K562 (cell line): ENCODE data around the gene SPATA2L. TPM values are rescaled to one million over a fixed set of nuclear protein-coding genes. Genes with fewer than 3 reads are reported as not detected.

Experiments
- ATAC-seq: fragments of 200-7000 bp; cut with Tn5 transposase; 3 replicates; pipeline ENCODE4 v1.9.1; 2020; ENCODE audit warnings: moderate library complexity
- BruUV-seq: library from RNA; stranded (reverse); fragments of 400-500 nt; replicated peaks from 2 replicates; lab custom pipeline; 2021; lab: Mats Ljungman, UMichigan
- CTCF ChIA-PET: fragments of 300-600 bp; formaldehyde crosslinking; extraction: SDS; loops from one replicate; lab custom pipeline; 2021; ENCODE audit warnings: low intra/inter-chr PET ratio; lab: Yijun Ruan, JAX
- POLR2A ChIA-PET: fragments of 300-600, 350-650 bp; sonication (Branson Sonifier 250); formaldehyde crosslinking; extraction: SDS; loops from one replicate; lab custom pipeline; 2021; ENCODE audit warnings: antibody characterized with exemption, inconsistent platforms; lab: Yijun Ruan, JAX
- DNase-seq, 4 experiments: peaks; one replicate each; pipeline versions ENCODE4 v3.0.0 to v3.0.0-alpha.2; 2011 to 2018; ENCODE audit warnings: low spot score in 3 of 4, mixed read lengths in 3 of 4; ENCODE audit errors: extremely low read depth in 1 of 4
- FAIRE-seq: peaks from 2 replicates; lab custom pipeline; 2011; peaks lifted over from hg19 to GRCh38; lab: Jason Lieb, UNC
- H2AFZ ChIP-seq: 2 replicates; pipeline ENCODE4 v1.6.0; 2011; ENCODE audit warnings: low read depth, low read length, control low read depth, inconsistent platforms
- H3K27ac ChIP-seq: fragments of 200-600 bp; 3 replicates; pipeline ENCODE4 v1.8.0; 2011; ENCODE audit warnings: low read depth, mild to moderate bottlenecking, control low read depth, inconsistent platforms, low read length, moderate library complexity, mixed read lengths; ENCODE audit errors: extremely low read depth
- H3K27me3 ChIP-seq, 2 experiments: fragments of 300-600 bp in 1 of 2; 2 replicates in 1 of 2; 3 replicates in 1 of 2; pipeline versions ENCODE4 v1.6.0 to v1.8.0; 2011; ENCODE audit warnings: inconsistent platforms in 2 of 2, low read length in 2 of 2, mild to moderate bottlenecking in 1 of 2, mixed read lengths in 1 of 2, moderate library complexity in 1 of 2; ENCODE audit not compliant: control insufficient read depth in 2 of 2, insufficient read depth in 2 of 2
- H3K36me3 ChIP-seq: fragments of 300-600 bp; 3 replicates; pipeline ENCODE4 v1.8.0; 2011; ENCODE audit warnings: mild to moderate bottlenecking, low read length, inconsistent platforms; ENCODE audit not compliant: control insufficient read depth, insufficient read depth
- H3K4me1 ChIP-seq, 2 experiments: fragments of 200-600 bp in 1 of 2; replicated peaks in 1 of 2; 2 replicates in 1 of 2; 3 replicates in 1 of 2; pipeline versions ENCODE4 v1.5.1 to v1.8.0; 2011; ENCODE audit warnings: inconsistent platforms in 2 of 2, low read length in 2 of 2, mild to moderate bottlenecking in 1 of 2, mixed read lengths in 1 of 2, moderate library complexity in 1 of 2; ENCODE audit not compliant: control insufficient read depth in 2 of 2, insufficient read depth in 2 of 2
- H3K4me2 ChIP-seq: 2 replicates; pipeline ENCODE4 v1.6.1; 2011; ENCODE audit warnings: low read length, control low read depth, inconsistent platforms, mixed read lengths; ENCODE audit not compliant: insufficient read depth
- H3K4me3 ChIP-seq: fragments of 200-600 bp; sonication (generic), shearing (Covaris generic); 2 replicates; pipeline ENCODE4 v1.5.1; 2016; ENCODE audit warnings: control low read depth, inconsistent platforms
- H3K79me2 ChIP-seq: fragments of 200-600 bp; 3 replicates; pipeline ENCODE4 v1.8.0; 2011; ENCODE audit warnings: low read length, inconsistent platforms; ENCODE audit not compliant: control insufficient read depth, insufficient read depth
- H3K9ac ChIP-seq, 2 experiments: 2 replicates each; pipeline versions ENCODE4 v1.6.0 to v1.6.1; 2011; ENCODE audit warnings: low read depth in 2 of 2, low read length in 2 of 2, control low read depth in 1 of 2, inconsistent platforms in 1 of 2, mild to moderate bottlenecking in 1 of 2, mixed read lengths in 1 of 2; ENCODE audit not compliant: insufficient read depth in 1 of 2
- H3K9me1 ChIP-seq: one replicate; pipeline ENCODE4 v1.6.0; 2011; ENCODE audit warnings: inconsistent platforms, mild to moderate bottlenecking, low read length, moderate library complexity; ENCODE audit not compliant: control insufficient read depth, insufficient read depth
- H3K9me3 ChIP-seq: replicated peaks from 2 replicates; pipeline ENCODE4 v1.5.1; 2011; ENCODE audit warnings: low read depth, low read length, inconsistent platforms; ENCODE audit not compliant: control insufficient read depth, insufficient read depth
- H4K20me1 ChIP-seq: replicated peaks from 2 replicates; pipeline ENCODE4 v1.6.1; 2011; ENCODE audit warnings: low read length, inconsistent platforms, mixed read lengths; ENCODE audit not compliant: control insufficient read depth, insufficient read depth
- BDP1 ChIP-seq: IDR thresholded peaks from 3 replicates; pipeline ENCODE4 v1.6.1; 2011; ENCODE audit not compliant: insufficient read length, insufficient read depth
- CXXC5 ChIP-seq: fragments of 250-450 bp; sonication (Bioruptor Pico); IDR thresholded peaks from 2 replicates; pipeline ENCODE4 v1.8.0; 2022; ENCODE audit warnings: inconsistent platforms, mild to moderate bottlenecking, moderate library complexity
- HOXB6 ChIP-seq: fragments of 250-450 bp; sonication (Bioruptor Pico); IDR thresholded peaks from 2 replicates; pipeline ENCODE4 v1.5.1; 2022; ENCODE audit warnings: mild to moderate bottlenecking, borderline replicate concordance
- ZBTB40 ChIP-seq, 2 experiments: fragments of 450-650 bp in 1 of 2; sonication (generic) in 1 of 2; formaldehyde crosslinking in 1 of 2; IDR thresholded peaks; 2 replicates each; pipeline versions ENCODE4 v1.7.1 to v1.9.0; 2016 to 2022; ENCODE audit warnings: inconsistent platforms in 1 of 2, mild to moderate bottlenecking in 1 of 2, missing genetic modification reagents in 1 of 2
- ZFP36 ChIP-seq: fragments of 150-350 bp; IDR thresholded peaks from 2 replicates; pipeline ENCODE4 v1.6.1; 2018; ENCODE audit warnings: low read length, low read depth; ENCODE audit not compliant: partially characterized antibody
- ZNF384 ChIP-seq: IDR thresholded peaks from 2 replicates; pipeline ENCODE4 v1.6.1; 2012; ENCODE audit warnings: low read depth, low read length, improper control_type of control experiment
- WGBS: fragments of 100-300 bp; shearing (Covaris generic); methylation state at CpG from one replicate; pipeline ENCODE4 v1.1.6; 2016; ENCODE audit warnings: low coverage, mixed read lengths; ENCODE audit not compliant: insufficient coverage; ENCODE audit errors: missing lambda C conversion rate; 5-methylcytosine and 5-hydroxymethylcytosine counted together
- in situ Hi-C: fragments of 300-500 bp; cut with MboI; formaldehyde crosslinking; loops from 4 replicates; pipeline ENCODE4 v1.15.0; 2018; ENCODE audit warnings: inconsistent platforms, mixed read lengths
- intact Hi-C: fragments of 100-400 bp; cut with micrococcal nuclease; formaldehyde crosslinking; loops from 2 replicates; pipeline ENCODE4 v1.14.2; 2022
- polyA plus RNA-seq, 8 experiments: library from polyadenylated mRNA; depleted of rRNA in 4 of 8; stranded (reverse) in 5 of 8; unstranded in 3 of 8; fragments of >200 nt; fragmentation: Nextera tagmentation in 2 of 8; fragmentation: Illumina TruSeq in 1 of 8; extraction: Ambion mirVana in 2 of 8; extraction: Trizol in 1 of 8; gene quantifications; 2 replicates each; pipeline versions ENCODE4 v1.2.1 to v1.2.3, GENCODE V29; 2011 to 2014; ENCODE audit warnings: inconsistent platforms in 1 of 8, missing spikeins in 1 of 8
- total RNA-seq, 7 experiments: library from RNA; depleted of rRNA in 6 of 7; stranded (reverse); fragments of >200 nt in 6 of 7; fragmentation: Illumina TruSeq in 2 of 7; extraction: Trizol in 2 of 7; gene quantifications; 2 replicates each; pipeline versions ENCODE4 v1.2.1 to v1.2.3, GENCODE V29; 2011 to 2021; ENCODE audit warnings: low replicate concordance in 1 of 7

The SPATA2L gene
- total and polyA plus RNA-seq, 9 of the 15 experiments (the other 6 are each of a cell fraction or from before 2014, with no cell fraction given), result 0.13 to 19.2 (median 4.8) TPM; not detected in 1

- Histone ChIP-seq H3K36me3 (peaks cover 27% of the 10 kb centered on the region; the same call in 2 of the 3 replicates), H3K4me2 (no peak overlapping the region), H3K4me1 (peaks cover 6 to 30% of the 10 kb centered on the region in 2 experiments), H3K9me3 (0 out of 2 replicates have a peak, but pooled peaks cover 3% of the 10 kb centered on the region), H3K9ac (no peak overlapping the region), H3K9me1 (no peaks in the 10 kb centered on the region), H3K27ac (no peak overlapping the region), H3K79me2 (peaks cover 25% of the 10 kb centered on the region), H2AFZ (no peak overlapping the region), H3K4me3 (no peak overlapping the region; the same call in 1 of the 2 replicates), H4K20me1 (0 out of 2 replicates have a peak, but pooled peaks cover 7% of the 10 kb centered on the region), H3K27me3 (no peaks in the 10 kb centered on the region)
- ChIA-PET POLR2A (interaction anchor here (0.6 to 1.5 kb wide), 6 partner anchors 11 to 121 kb away, joined by 3 to 16 read pairs (median 4); no protein-coding TSS in a partner anchor), CTCF (no interaction called here)
- WGBS, result 44% methylated on average over 1 of the region's 1 CpG
- ATAC-seq, result no peak
- intact Hi-C loops, result no loop called here
- TF ChIP-seq CXXC5, result no peak
- TF ChIP-seq BDP1, result no peak
- no peak for TF ChIP-seq HOXB6 (CRISPR knock-in tag)
- in situ Hi-C loops, result no loop called here
- no peak for DNase-seq
- no TSS peak for BruUV-seq
- FAIRE-seq, result no peak
Observed at GRCh38 chr16:89685916-89686315, 15.6 kb downstream of the SPATA2L start.

GRCh38 chr16:89678258-89678657 is 23.2 kb downstream of the SPATA2L start:
- no peaks in the 10 kb centered on the region for H4K20me1 ChIP-seq
- H3K9ac ChIP-seq, result no peak overlapping the region
- ChIA-PET CTCF (no interaction called here), POLR2A (no interaction called here)
- in situ Hi-C loops, result no loop called here
- FAIRE-seq (no peak), ATAC-seq (no peak), DNase-seq (no peak)
- H3K27ac ChIP-seq, result no peak overlapping the region
- H3K79me2 ChIP-seq, result no peaks in the 10 kb centered on the region
- H3K4me1 ChIP-seq, result peaks cover 0 to 4% of the 10 kb centered on the region in 2 experiments; a peak in 2 of 5 replicates
- no peak overlapping the region for H3K4me2 ChIP-seq
- no peak overlapping the region for H3K4me3 ChIP-seq
- no peak overlapping the region for H2AFZ ChIP-seq
- H3K9me3 ChIP-seq, result no peaks in the 10 kb centered on the region
- WGBS, result 62% methylated on average over 2 of the region's 2 CpGs
- H3K9me1 ChIP-seq, result no peaks in the 10 kb centered on the region
- no peaks in the 10 kb centered on the region for H3K36me3 ChIP-seq
- BruUV-seq, result no TSS peak
- no peaks in the 10 kb centered on the region for H3K27me3 ChIP-seq
- intact Hi-C loops, result no loop called here
- TF ChIP-seq ZBTB40 (IDR thresholded peaks at IDR 0.05) (peak; percentile 82), ZBTB40 (CRISPR knock-in tag; IDR thresholded peaks at IDR 0.05) (peak; percentile 58; the same call in 1 of the 2 replicates), ZFP36 (peak; percentile 50), ZNF384 (peak; percentile 74)
